Endothelial cell of umbilical vein (primary cell): Measurements from ENCODE around the gene ATP8A1. TPM values are rescaled to one million over a fixed set of nuclear protein-coding genes. Genes with fewer than 3 reads are reported as not detected.

Experiments used
- BruUV-seq: library from RNA; stranded (reverse); fragments of 400-500 nt; replicated peaks from 2 replicates; lab custom pipeline; 2021; lab: Mats Ljungman, UMichigan
- CTCF ChIA-PET: fragments of 300-600, 350-600 bp; sonication (Branson Sonifier 250); formaldehyde crosslinking; loops from one replicate; lab custom pipeline; 2021; ENCODE audit warnings: antibody characterized with exemption, inconsistent platforms; lab: Charles Lee
- POLR2A ChIA-PET: fragments of 300-600, 350-600 bp; sonication (Branson Sonifier 250); formaldehyde crosslinking; loops from one replicate; lab custom pipeline; 2021; ENCODE audit warnings: antibody characterized with exemption, inconsistent platforms; lab: Charles Lee
- DNase-seq: peaks from one replicate; pipeline ENCODE4 v3.0.0-alpha.2; 2011; ENCODE audit warnings: low read depth, low spot score
- FAIRE-seq: peaks from 2 replicates; lab custom pipeline; 2011; peaks lifted over from hg19 to GRCh38; lab: Jason Lieb, UNC
- H2AFZ ChIP-seq: 2 replicates; pipeline ENCODE4 v1.6.0; 2012; ENCODE audit warnings: low read depth, low read length, control low read depth, inconsistent platforms
- H3K27ac ChIP-seq: 2 replicates; pipeline ENCODE4 v1.5.1; 2011; ENCODE audit warnings: low read depth, mild to moderate bottlenecking, control low read depth, low read length, moderate library complexity; ENCODE audit not compliant: insufficient read depth
- H3K27me3 ChIP-seq, 2 experiments: 2 replicates each; pipeline versions ENCODE4 v1.6.0 to v1.6.1; 2011; ENCODE audit warnings: low read length in 2 of 2, mixed read lengths in 1 of 2; ENCODE audit not compliant: control insufficient read depth in 2 of 2, insufficient read depth in 2 of 2
- H3K36me3 ChIP-seq, 2 experiments: 2 replicates in 1 of 2; 3 replicates in 1 of 2; pipeline ENCODE4 v1.5.1; 2011; ENCODE audit warnings: low read length in 2 of 2, mild to moderate bottlenecking in 1 of 2, moderate library complexity in 1 of 2; ENCODE audit not compliant: control insufficient read depth in 2 of 2, insufficient read depth in 2 of 2; ENCODE audit errors: extremely low read depth in 1 of 2
- H3K4me1 ChIP-seq: 3 replicates; pipeline ENCODE4 v1.5.1; 2011; ENCODE audit warnings: mild to moderate bottlenecking, low read length; ENCODE audit not compliant: control insufficient read depth, insufficient read depth; ENCODE audit errors: extremely low read depth
- H3K4me2 ChIP-seq: 2 replicates; pipeline ENCODE4 v1.6.1; 2011; ENCODE audit warnings: low read length, control low read depth, mixed read lengths; ENCODE audit not compliant: insufficient read depth
- H3K4me3 ChIP-seq, 3 experiments: fragments of 200-600 bp in 1 of 3; sonication (generic), shearing (Covaris generic) in 1 of 3; replicated peaks in 1 of 3; 2 replicates each; pipeline ENCODE4 v1.5.1; 2011 to 2016; ENCODE audit warnings: control low read depth in 3 of 3, low read length in 3 of 3, mild to moderate bottlenecking in 2 of 3, inconsistent platforms in 1 of 3, low read depth in 1 of 3, moderate library complexity in 1 of 3; ENCODE audit not compliant: insufficient read depth in 1 of 3
- H3K79me2 ChIP-seq: 2 replicates; pipeline ENCODE4 v1.6.0; 2012; ENCODE audit warnings: low read length, inconsistent platforms; ENCODE audit not compliant: control insufficient read depth, insufficient read depth
- H3K9ac ChIP-seq: replicated peaks from 2 replicates; pipeline ENCODE3; 2011; ENCODE audit warnings: low read length, control low read depth; ENCODE audit not compliant: insufficient read depth; ENCODE audit errors: extremely low read depth
- H3K9me1 ChIP-seq: replicated peaks from 3 replicates; pipeline ENCODE4 v1.6.0; 2011; ENCODE audit warnings: mild to moderate bottlenecking, low read length; ENCODE audit not compliant: control insufficient read depth, insufficient read depth; ENCODE audit errors: extremely low read depth
- H3K9me3 ChIP-seq: replicated peaks from 2 replicates; pipeline ENCODE4 v1.5.1; 2012; ENCODE audit warnings: low read length, inconsistent platforms; ENCODE audit not compliant: control insufficient read depth, insufficient read depth
- H4K20me1 ChIP-seq: replicated peaks from 2 replicates; pipeline ENCODE3; 2011; ENCODE audit warnings: mild to moderate bottlenecking, low read length; ENCODE audit not compliant: control insufficient read depth, insufficient read depth; ENCODE audit errors: extremely low read depth
- EZH2 ChIP-seq: IDR thresholded peaks from 2 replicates; pipeline ENCODE4 v1.6.1; 2012; ENCODE audit warnings: borderline replicate concordance, low read depth, mild to moderate bottlenecking, moderate library complexity, low read length, inconsistent platforms; ENCODE audit not compliant: severe bottlenecking
- FOS ChIP-seq: IDR thresholded peaks from 2 replicates; pipeline ENCODE4 v1.6.1; 2011; ENCODE audit warnings: mild to moderate bottlenecking, low read length, moderate library complexity, borderline replicate concordance; ENCODE audit not compliant: insufficient read depth
- GATA2 ChIP-seq: IDR thresholded peaks from 2 replicates; pipeline ENCODE4 v1.7.0; 2011; ENCODE audit warnings: low read depth, mild to moderate bottlenecking, moderate library complexity, mixed read lengths, low read length; ENCODE audit not compliant: insufficient read length, insufficient read depth
- JUN ChIP-seq: IDR thresholded peaks from 2 replicates; pipeline ENCODE4 v1.6.1; 2011; ENCODE audit warnings: borderline replicate concordance, low read depth; ENCODE audit not compliant: insufficient read length, insufficient read depth
- MYC ChIP-seq: IDR thresholded peaks from one replicate; pipeline ENCODE4 v1.6.1; 2011; ENCODE audit warnings: mild to moderate bottlenecking, low read depth, low read length
- POLR2A ChIP-seq: IDR thresholded peaks from 2 replicates; pipeline ENCODE4 v1.6.1; 2012; ENCODE audit warnings: low read depth, mild to moderate bottlenecking, control low read depth, low read length
- POLR2AphosphoS5 ChIP-seq: IDR thresholded peaks from 2 replicates; pipeline ENCODE4 v1.6.1; 2012; ENCODE audit warnings: low read depth, mild to moderate bottlenecking, control low read depth, low read length, moderate library complexity; ENCODE audit not compliant: insufficient read depth
- dilution Hi-C: fragments of 300-500 bp; cut with MboI; formaldehyde crosslinking; loops from one replicate; pipeline ENCODE4 v1.15.0; 2019; ENCODE audit warnings: low sequenced_read_pairs; ENCODE audit not compliant: extremely low pct_ligation_motif_present
- intact Hi-C: fragments of 100-400 bp; cut with micrococcal nuclease; formaldehyde crosslinking; loops from one replicate; pipeline ENCODE4 v1.10.0; 2022
- polyA plus RNA-seq, 4 experiments: library from polyadenylated mRNA; depleted of rRNA in 3 of 4; stranded (reverse) in 3 of 4; unstranded in 1 of 4; fragments of >200 nt; gene quantifications; 2 replicates each; pipeline versions ENCODE4 v1.2.1 to v1.2.3, GENCODE V29; 2011 to 2012; ENCODE audit warnings: missing spikeins in 1 of 4
- total RNA-seq: library from RNA; stranded (reverse); gene quantifications from 2 replicates; pipeline ENCODE4 v1.2.3, GENCODE V29; 2021
- TF ChIP-seq, protein P1 (sequence below): IDR thresholded peaks from 2 replicates; pipeline ENCODE4 v1.6.1; 2011; ENCODE audit not compliant: insufficient read depth, insufficient read length
- TF ChIP-seq, protein P2 (sequence below), 2 donors: IDR thresholded peaks; 1 replicate in 1 of 2; 2 replicates in 1 of 2; pipeline ENCODE4 v1.5.1; 2011; ENCODE audit warnings: low read length in 2 of 2, mild to moderate bottlenecking in 2 of 2, moderate library complexity in 2 of 2, control low read depth in 1 of 2, inconsistent platforms in 1 of 2, low read depth in 1 of 2; ENCODE audit not compliant: insufficient read depth in 1 of 2; ENCODE audit errors: extremely low read depth in 1 of 2

ATP8A1 gene
- total and polyA plus RNA-seq, 2 donors (not counting 3 experiments of a cell fraction or from before 2014, with no cell fraction given): 0.97 to 11.5 TPM

DNA sequence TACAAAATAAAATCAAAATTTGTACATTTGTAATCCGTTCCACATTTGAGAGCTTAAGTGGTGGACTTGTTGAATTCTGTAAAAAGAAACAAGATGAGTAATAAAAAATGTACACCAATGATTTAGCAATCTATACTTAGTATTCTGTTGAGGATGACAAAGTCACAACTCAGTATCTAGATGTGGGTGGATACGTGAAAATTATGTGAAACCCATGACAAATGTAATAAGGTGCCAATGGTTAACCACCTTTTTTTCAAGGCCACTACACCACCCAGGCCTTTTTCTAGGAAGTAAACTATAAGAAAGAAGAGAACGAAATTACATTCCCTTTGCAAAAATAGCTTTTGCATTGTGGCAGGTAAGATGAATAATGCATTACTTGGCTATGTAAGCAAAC lies 77.0 kb downstream of the ATP8A1 start:
- Histone ChIP-seq H3K79me2 (no peaks in the 10 kb centered on the region), H3K36me3 (no peaks in the 10 kb centered on the region), H3K4me1 (no peaks in the 10 kb centered on the region), H3K9me1 (no peaks in the 10 kb centered on the region), H3K9ac (no peak overlapping the region), H3K27ac (no peak overlapping the region), H3K4me2 (no peak overlapping the region), H4K20me1 (no peaks in the 10 kb centered on the region), H3K4me3 (no peak overlapping the region), H2AFZ (no peak overlapping the region), H3K27me3 (no peaks in the 10 kb centered on the region), H3K9me3 (no peaks in the 10 kb centered on the region)
- intact Hi-C loops: no loop called here
- ChIA-PET CTCF (interaction anchor here (1.2 kb wide), 1 partner anchor 12 kb away, joined by 5 read pairs; no protein-coding TSS in a partner anchor), POLR2A (no interaction called here)
- no TSS peak for BruUV-seq
- no peak for FAIRE-seq
- dilution Hi-C loops: no loop called here
- TF ChIP-seq EZH2 (no peak), POLR2A (no peak), POLR2AphosphoS5 (no peak), FOS (no peak), MYC (no peak), JUN (no peak), GATA2 (no peak)
- TF ChIP-seq, protein P1, sequence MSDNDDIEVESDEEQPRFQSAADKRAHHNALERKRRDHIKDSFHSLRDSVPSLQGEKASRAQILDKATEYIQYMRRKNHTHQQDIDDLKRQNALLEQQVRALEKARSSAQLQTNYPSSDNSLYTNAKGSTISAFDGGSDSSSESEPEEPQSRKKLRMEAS: no peak
- TF ChIP-seq, protein P2, sequence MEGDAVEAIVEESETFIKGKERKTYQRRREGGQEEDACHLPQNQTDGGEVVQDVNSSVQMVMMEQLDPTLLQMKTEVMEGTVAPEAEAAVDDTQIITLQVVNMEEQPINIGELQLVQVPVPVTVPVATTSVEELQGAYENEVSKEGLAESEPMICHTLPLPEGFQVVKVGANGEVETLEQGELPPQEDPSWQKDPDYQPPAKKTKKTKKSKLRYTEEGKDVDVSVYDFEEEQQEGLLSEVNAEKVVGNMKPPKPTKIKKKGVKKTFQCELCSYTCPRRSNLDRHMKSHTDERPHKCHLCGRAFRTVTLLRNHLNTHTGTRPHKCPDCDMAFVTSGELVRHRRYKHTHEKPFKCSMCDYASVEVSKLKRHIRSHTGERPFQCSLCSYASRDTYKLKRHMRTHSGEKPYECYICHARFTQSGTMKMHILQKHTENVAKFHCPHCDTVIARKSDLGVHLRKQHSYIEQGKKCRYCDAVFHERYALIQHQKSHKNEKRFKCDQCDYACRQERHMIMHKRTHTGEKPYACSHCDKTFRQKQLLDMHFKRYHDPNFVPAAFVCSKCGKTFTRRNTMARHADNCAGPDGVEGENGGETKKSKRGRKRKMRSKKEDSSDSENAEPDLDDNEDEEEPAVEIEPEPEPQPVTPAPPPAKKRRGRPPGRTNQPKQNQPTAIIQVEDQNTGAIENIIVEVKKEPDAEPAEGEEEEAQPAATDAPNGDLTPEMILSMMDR (IDR thresholded peaks at IDR 0.05; ENCODE audit: extremely low read depth in 1 of 2, insufficient read depth in 1 of 2, low read depth in 1 of 2, low read length in 2 of 2): no peak
- no peak for DNase-seq
